Activated CD4-positive, alpha-beta T cell treated with anti-CD3 and anti-CD28 coated beads, Interleukin-2, amount 50 U/mL, for 24 hours (primary cell): ENCODE data around the gene GARIN5A.

Experiments
- DNase-seq, 2 donors: peaks; one replicate each; pipeline ENCODE4 v3.0.0-alpha.2; 2020; ENCODE audit warnings: low read depth in 1 of 2, low spot score in 1 of 2

The GARIN5A gene

DNA sequence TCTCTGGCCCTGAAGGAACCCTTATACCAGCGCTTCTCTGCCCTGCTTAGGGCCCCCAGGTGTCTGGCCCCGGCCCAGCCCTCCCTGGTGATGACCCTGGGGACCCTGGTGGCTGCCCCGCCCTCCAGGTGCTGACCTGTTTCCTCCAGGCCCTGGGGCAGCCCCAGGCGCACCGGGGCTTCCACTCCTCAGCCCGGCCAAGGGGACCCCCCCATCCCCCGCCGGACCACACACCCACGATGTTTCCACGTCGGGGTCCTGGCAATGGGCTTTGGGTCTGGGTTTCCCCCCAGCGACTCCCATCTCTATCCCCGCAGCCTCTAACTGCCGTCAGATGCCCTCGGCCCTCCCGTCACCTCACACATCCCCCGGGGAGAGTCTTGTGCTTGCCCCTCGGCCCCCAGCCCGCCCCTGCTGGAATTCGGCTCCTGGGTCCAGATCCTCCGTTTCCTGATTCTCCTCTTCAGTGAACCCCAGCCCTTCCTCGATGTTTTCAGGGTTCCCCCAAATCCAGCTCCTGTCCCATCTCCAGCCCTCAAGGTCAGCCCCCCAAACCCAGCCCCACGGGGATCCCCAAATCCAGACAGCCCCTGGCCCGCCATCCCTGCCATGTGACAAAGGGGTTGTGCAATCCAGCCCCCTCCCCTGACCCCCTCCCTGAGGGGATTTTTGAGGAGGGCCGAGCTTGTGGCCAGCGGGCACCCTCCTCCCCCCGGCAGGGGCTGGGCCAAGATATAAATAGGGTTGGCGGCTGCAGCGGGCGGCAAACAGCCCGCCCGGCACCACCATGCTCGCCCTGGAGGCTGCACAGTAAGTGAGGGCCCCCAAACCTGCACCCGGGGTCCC lies 58.2 kb downstream of the GARIN5A start, which contains the start of gene SPIB:
TSS of gene SPIB (plus strand) at position 763 of the 846 bp plus-strand sequence. CDS start at position 788, 25 bp downstream.
- DNase-seq, result no peak

DNA sequence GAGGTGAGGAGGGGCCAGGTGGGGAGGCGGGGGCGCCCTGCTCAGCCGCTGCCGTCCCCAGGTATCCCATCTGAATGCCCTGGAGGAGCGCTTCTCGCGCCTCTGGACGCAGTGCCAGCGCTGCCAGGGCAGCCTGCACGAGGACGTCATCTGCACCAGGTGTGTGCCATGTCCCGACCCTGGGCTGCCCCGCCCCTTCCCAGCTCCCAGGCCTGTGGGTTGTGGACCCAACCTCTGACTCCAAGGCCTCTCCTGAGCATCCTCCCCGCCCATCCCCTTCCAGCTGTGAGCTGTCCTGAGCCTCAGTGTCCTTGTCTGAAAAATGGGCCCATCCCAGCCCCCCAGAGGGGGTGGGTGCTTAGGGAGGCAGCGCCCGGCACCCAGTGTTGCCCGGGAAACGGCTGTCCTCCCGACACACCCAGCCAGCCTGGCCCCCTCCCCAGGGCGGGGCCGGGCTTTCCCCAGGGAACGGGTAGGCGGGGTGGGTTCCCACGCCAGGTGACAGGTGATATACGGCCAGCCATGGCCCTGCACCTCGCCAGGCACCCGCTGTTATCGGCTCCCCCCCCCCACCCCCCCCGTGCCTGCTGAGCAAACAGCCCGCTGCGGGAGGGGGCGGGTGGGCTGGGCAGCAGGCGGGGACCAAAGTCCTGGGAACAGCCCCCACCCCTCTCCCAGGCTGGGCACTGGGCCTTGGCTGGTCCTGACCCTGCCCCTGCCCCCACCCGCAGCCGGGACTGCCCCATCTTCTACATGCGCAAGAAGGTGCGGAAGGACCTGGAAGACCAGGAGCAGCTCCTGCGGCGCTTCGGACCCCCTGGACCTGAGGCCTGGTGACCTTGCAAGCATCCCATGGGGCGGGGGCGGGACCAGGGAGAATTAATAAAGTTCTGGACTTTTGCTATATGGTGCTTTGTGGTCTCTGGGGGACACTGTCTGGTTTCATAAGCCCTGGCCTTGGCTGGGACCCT lies 59.3 kb downstream of the GARIN5A start:
- DNase-seq, result no peak
